Nephron progenitor cell (in vitro differentiated cells): ENCODE data around the gene POLR3F.
"Not testable (repeated sequence)": the region's sequence is repeated elsewhere in the genome, so short reads cannot be mapped to it uniquely, and the experiment has no call there.

ENCODE experiments used
- DNase-seq: peaks from one replicate; pipeline ENCODE4 v3.0.0; 2021
- H3K27ac Mint-ChIP-seq: 2 replicates; pipeline ENCODE4 v1.8.0; 2021; ENCODE audit warnings: mild to moderate bottlenecking, moderate library complexity, mixed read lengths
- H3K27me3 Mint-ChIP-seq: 2 replicates; pipeline ENCODE4 v1.8.0; 2021; ENCODE audit warnings: mild to moderate bottlenecking, low read depth, mixed read lengths; ENCODE audit not compliant: poor library complexity
- H3K36me3 Mint-ChIP-seq: 2 replicates; pipeline ENCODE4 v1.8.0; 2021; ENCODE audit warnings: low read depth, mixed read lengths
- H3K4me1 Mint-ChIP-seq: 2 replicates; pipeline ENCODE4 v1.8.0; 2021; ENCODE audit warnings: mixed read lengths
- H3K4me3 Mint-ChIP-seq: 2 replicates; pipeline ENCODE4 v1.8.0; 2021; ENCODE audit warnings: mild to moderate bottlenecking, moderate library complexity, mixed read lengths
- H3K9me3 Mint-ChIP-seq: 2 replicates; pipeline ENCODE4 v1.8.0; 2021; ENCODE audit warnings: mild to moderate bottlenecking, moderate library complexity, mixed read lengths
- CTCF ChIP-seq: fragments of 200-600 bp; sonication (generic); IDR thresholded peaks from 2 replicates; pipeline ENCODE4 v1.5.0; 2021; ENCODE audit warnings: antibody characterized with exemption

POLR3F gene

GRCh38 chr20:18496740-18497592 lies 29.8 kb downstream of the POLR3F start, which contains the start of gene RBBP9:
RBBP9 (minus strand) TSS chr20:18497225; CDS start chr20:18497167, 58 bp downstream.
- H3K4me3 Mint-ChIP-seq, result peak within 1 kb of the TSS; percentile 97
- peaks cover 4% of the 10 kb centered on the region for H3K27me3 Mint-ChIP-seq
- no peak for TF ChIP-seq CTCF
- peaks cover 15% of the 10 kb centered on the region for H3K36me3 Mint-ChIP-seq
- H3K4me1 Mint-ChIP-seq, result peaks cover 18% of the 10 kb centered on the region
- H3K9me3 Mint-ChIP-seq, result peaks cover 4% of the 10 kb centered on the region
- DNase-seq, result peak; percentile 85
- peak within 1 kb of the TSS; percentile 93 for H3K27ac Mint-ChIP-seq

GRCh38 chr20:18497603-18498002 lies 30.4 kb downstream of the POLR3F start:
- no peak overlapping the region for H3K27ac Mint-ChIP-seq
- H3K4me3 Mint-ChIP-seq, result peak overlapping the region; percentile 97
- peaks cover 4% of the 10 kb centered on the region for H3K27me3 Mint-ChIP-seq
- peaks cover 11% of the 10 kb centered on the region for H3K36me3 Mint-ChIP-seq
- peaks cover 4% of the 10 kb centered on the region for H3K9me3 Mint-ChIP-seq
- no peak for TF ChIP-seq CTCF
- peaks cover 18% of the 10 kb centered on the region for H3K4me1 Mint-ChIP-seq
- no peak for DNase-seq

GRCh38 chr20:18501672-18502071 lies 34.5 kb downstream of the POLR3F start:
- H3K9me3 Mint-ChIP-seq, H3K36me3 Mint-ChIP-seq, H3K4me1 Mint-ChIP-seq, H3K4me3 Mint-ChIP-seq, DNase-seq, H3K27ac Mint-ChIP-seq: not testable (repeated sequence)
- H3K27me3 Mint-ChIP-seq, result peaks cover 16% of the 10 kb centered on the region

GRCh38 chr20:18504479-18505060 lies 37.4 kb downstream of the POLR3F start:
- no peak overlapping the region for H3K27ac Mint-ChIP-seq
- H3K9me3 Mint-ChIP-seq, result peaks cover 8% of the 10 kb centered on the region
- no peaks in the 10 kb centered on the region for H3K36me3 Mint-ChIP-seq
- no peak for TF ChIP-seq CTCF
- no peak for DNase-seq
- no peak overlapping the region for H3K4me3 Mint-ChIP-seq
- peaks cover 27% of the 10 kb centered on the region for H3K4me1 Mint-ChIP-seq
- peaks cover 20% of the 10 kb centered on the region for H3K27me3 Mint-ChIP-seq

GRCh38 chr20:18506744-18507143 lies 39.6 kb downstream of the POLR3F start:
- Mint-ChIP-seq H3K4me3 (peak overlapping the region; percentile 100), H3K27ac (peak overlapping the region; percentile 100)
- DNase-seq, result no peak

More at GRCh38 chr20:18506744-18507143, 39.6 kb downstream of the POLR3F start:
- Mint-ChIP-seq H3K4me1 (peaks cover 27% of the 10 kb centered on the region), H3K9me3 (peaks cover 3% of the 10 kb centered on the region), H3K27me3 (peaks cover 16% of the 10 kb centered on the region), H3K36me3 (peaks cover 21% of the 10 kb centered on the region)
- no peak for TF ChIP-seq CTCF
